Peyer's patch (tissue), 4 donors: ENCODE results near the gene NOS3. TPM values are rescaled to one million over a fixed set of nuclear protein-coding genes. Genes with fewer than 3 reads are reported as not detected.
A peak's percentile ranks its signal among the peaks of the same experiment; 100 is the strongest.

Source experiments
- DNase-seq, 3 donors: peaks; one replicate each; pipeline ENCODE4 v3.0.0-alpha.2; 2017 to 2019
- H3K27ac ChIP-seq, 4 donors: fragments of 200-600 bp; sonication (generic); one replicate each; pipeline ENCODE4 v1.5.1; 2016 to 2019
- H3K27me3 ChIP-seq, 2 donors: fragments of 200-600 bp; sonication (generic); one replicate each; pipeline ENCODE4 v1.5.1; 2019
- H3K36me3 ChIP-seq, 3 donors: fragments of 200-600 bp; sonication (generic); one replicate each; pipeline ENCODE4 v1.5.1; 2016 to 2019
- H3K4me1 ChIP-seq, 4 donors: fragments of 200-600 bp; sonication (generic); one replicate each; pipeline ENCODE4 v1.5.1; 2016 to 2019
- H3K4me3 ChIP-seq, 4 donors: fragments of 200-600 bp; sonication (generic); 1 replicate in 3 of 4; 2 replicates in 1 of 4; pipeline ENCODE4 v1.5.1; 2016 to 2019; ENCODE audit warnings: mild to moderate bottlenecking in 1 of 4
- H3K9me3 ChIP-seq, 4 donors: fragments of 200-600 bp; sonication (generic); one replicate each; pipeline ENCODE4 v1.5.1; 2016 to 2019; ENCODE audit warnings: mild to moderate bottlenecking in 1 of 4
- CTCF ChIP-seq, 6 experiments: fragments of 450-650 bp in 4 of 6; fragments of 200-600 bp in 2 of 6; sonication (generic) in 1 of 6; IDR thresholded peaks; one replicate each; pipeline ENCODE4 v1.5.1; 2017 to 2019; ENCODE audit warnings: antibody characterized with exemption in 6 of 6, mild to moderate bottlenecking in 3 of 6, moderate library complexity in 1 of 6
- POLR2A ChIP-seq, 2 donors: fragments of 450-650 bp; IDR thresholded peaks; one replicate each; pipeline ENCODE4 v1.5.1; 2017; ENCODE audit warnings: antibody characterized with exemption in 2 of 2, mild to moderate bottlenecking in 2 of 2, moderate library complexity in 2 of 2
- total RNA-seq, 4 donors: library from RNA; depleted of rRNA; stranded (reverse); fragments of >200 nt; gene quantifications; one replicate each; pipeline ENCODE4 v1.1.0, GENCODE V29; 2016

Gene NOS3
- total RNA-seq, 4 donors from 2014 or later: 1.2 to 18.2 (median 5.4) TPM

- DNase-seq: no peak
- Histone ChIP-seq H3K27me3 (no peaks in the 10 kb centered on the region), H3K27ac (no peak overlapping the region), H3K4me1 (no peaks in the 10 kb centered on the region), H3K4me3 (no peak overlapping the region), H3K36me3 (no peaks in the 10 kb centered on the region), H3K9me3 (no peaks in the 10 kb centered on the region)
- TF ChIP-seq CTCF (IDR thresholded peaks at IDR 0.05): no peak
- no peak for TF ChIP-seq POLR2A (IDR thresholded peaks at IDR 0.05)
These were observed 8.2 kb downstream of the NOS3 start for GRCh38 chr7:150999001-150999400.

GRCh38 chr7:150999497-151000230 is 8.8 kb downstream of the NOS3 start:
- no peak for TF ChIP-seq POLR2A (IDR thresholded peaks at IDR 0.05)
- TF ChIP-seq CTCF (IDR thresholded peaks at IDR 0.05): no peak
- no peaks in the 10 kb centered on the region for H3K36me3 ChIP-seq
- H3K4me1 ChIP-seq: no peaks in the 10 kb centered on the region
- H3K27ac ChIP-seq: no peak overlapping the region
- DNase-seq: no peak
- no peaks in the 10 kb centered on the region for H3K27me3 ChIP-seq
- no peak overlapping the region for H3K4me3 ChIP-seq
- no peaks in the 10 kb centered on the region for H3K9me3 ChIP-seq

- H3K36me3 ChIP-seq: no peaks in the 10 kb centered on the region
- TF ChIP-seq CTCF (IDR thresholded peaks at IDR 0.05) (no peak), POLR2A (IDR thresholded peaks at IDR 0.05) (no peak)
- no peak overlapping the region for H3K4me3 ChIP-seq
- no peak for DNase-seq
- H3K27me3 ChIP-seq: no peaks in the 10 kb centered on the region
- no peaks in the 10 kb centered on the region for H3K9me3 ChIP-seq
- H3K4me1 ChIP-seq: no peaks in the 10 kb centered on the region
- no peak overlapping the region for H3K27ac ChIP-seq
These were observed 10.2 kb downstream of the NOS3 start for GRCh38 chr7:151000897-151001495.

- TF ChIP-seq POLR2A (IDR thresholded peaks at IDR 0.05) (no peak), CTCF (IDR thresholded peaks at IDR 0.05) (no peak)
- H3K27ac ChIP-seq: no peak overlapping the region
- H3K9me3 ChIP-seq: no peaks in the 10 kb centered on the region
- no peaks in the 10 kb centered on the region for H3K4me1 ChIP-seq
- no peak overlapping the region for H3K4me3 ChIP-seq
- DNase-seq: peak in 1 of 3 donors; percentile 34
- H3K27me3 ChIP-seq: no peaks in the 10 kb centered on the region
- H3K36me3 ChIP-seq: no peaks in the 10 kb centered on the region
These were observed 10.7 kb downstream of the NOS3 start for GRCh38 chr7:151001546-151001945.

- TF ChIP-seq CTCF (IDR thresholded peaks at IDR 0.05): no peak
- TF ChIP-seq POLR2A (IDR thresholded peaks at IDR 0.05): no peak
- Histone ChIP-seq H3K4me1 (peaks cover 0 to 5% (median 0%) of the 10 kb centered on the region in 4 donors), H3K36me3 (no peaks in the 10 kb centered on the region), H3K27me3 (no peaks in the 10 kb centered on the region), H3K27ac (no peak overlapping the region), H3K4me3 (no peak overlapping the region), H3K9me3 (no peaks in the 10 kb centered on the region)
- DNase-seq: no peak
These were observed 12.8 kb downstream of the NOS3 start for GRCh38 chr7:151003572-151003971.
